WTC11 (cell line): ENCODE results near the gene TNFRSF19. TPM values are rescaled to one million over a fixed set of nuclear protein-coding genes. Genes with fewer than 3 reads are reported as not detected.

Experiments
- ATAC-seq: fragments of 200-7000 bp; cut with Tn5 transposase; 2 replicates; pipeline ENCODE4 v1.10.0; 2021; ENCODE audit warnings: mild to moderate bottlenecking, moderate library complexity
- CTCF ChIA-PET: fragments of 300-600 bp; sonication (Branson Sonifier 250); formaldehyde crosslinking; loops from one replicate; lab custom pipeline; 2021; ENCODE audit warnings: antibody characterized with exemption; lab: Charles Lee
- POLR2A ChIA-PET: fragments of 350-600 bp; sonication (Branson Sonifier 250); formaldehyde crosslinking; loops from one replicate; lab custom pipeline; 2021; ENCODE audit warnings: antibody characterized with exemption; lab: Charles Lee
- DNase-seq: peaks from one replicate; pipeline ENCODE4 v3.0.0; 2021; ENCODE audit warnings: low spot score
- H3K27ac Mint-ChIP-seq: 2 replicates; pipeline ENCODE4 v1.8.0; 2021; ENCODE audit warnings: mixed read lengths
- H3K27me3 Mint-ChIP-seq: 2 replicates; pipeline ENCODE4 v1.8.0; 2021; ENCODE audit warnings: low read depth, mild to moderate bottlenecking, moderate library complexity, mixed read lengths
- H3K36me3 Mint-ChIP-seq: 2 replicates; pipeline ENCODE4 v1.8.0; 2021; ENCODE audit warnings: mixed read lengths
- H3K4me1 Mint-ChIP-seq: 2 replicates; pipeline ENCODE4 v1.8.0; 2022; ENCODE audit warnings: mixed read lengths
- H3K4me3 Mint-ChIP-seq: 2 replicates; pipeline ENCODE4 v1.8.0; 2021; ENCODE audit warnings: mild to moderate bottlenecking, moderate library complexity, mixed read lengths
- H3K9me3 Mint-ChIP-seq: 2 replicates; pipeline ENCODE4 v1.8.0; 2021; ENCODE audit warnings: mixed read lengths
- FOXP1 ChIP-seq: sonication (generic); formaldehyde crosslinking; IDR thresholded peaks from 2 replicates; pipeline ENCODE4 v1.8.0; 2022; ENCODE audit warnings: missing genetic modification reagents, mild to moderate bottlenecking, moderate library complexity, borderline replicate concordance
- GRHL2 ChIP-seq: fragments of 250-450 bp; sonication (Bioruptor Pico); IDR thresholded peaks from 2 replicates; pipeline ENCODE4 v1.8.0; 2022; ENCODE audit warnings: mild to moderate bottlenecking, moderate library complexity; ENCODE audit not compliant: insufficient replicate concordance, severe bottlenecking
- JAZF1 ChIP-seq: fragments of 250-450 bp; sonication (Bioruptor Pico); IDR thresholded peaks from 2 replicates; pipeline ENCODE4 v1.9.0; 2021; ENCODE audit warnings: moderate library complexity, mild to moderate bottlenecking, inconsistent platforms
- MYBL2 ChIP-seq: sonication (generic); formaldehyde crosslinking; IDR thresholded peaks from 2 replicates; pipeline ENCODE4 v1.8.1; 2023; ENCODE audit warnings: mild to moderate bottlenecking, moderate library complexity, missing genetic modification reagents
- OVOL2 ChIP-seq: fragments of 250-450 bp; sonication (Bioruptor Pico); IDR thresholded peaks from 2 replicates; pipeline ENCODE4 v1.9.0; 2021; ENCODE audit warnings: mild to moderate bottlenecking, borderline replicate concordance
- SMAD4 ChIP-seq: sonication (generic); formaldehyde crosslinking; IDR thresholded peaks from 2 replicates; pipeline ENCODE4 v1.8.0; 2022; ENCODE audit warnings: mild to moderate bottlenecking, missing genetic modification reagents
- TEAD4 ChIP-seq: sonication (generic); formaldehyde crosslinking; IDR thresholded peaks from 2 replicates; pipeline ENCODE4 v1.8.0; 2022; ENCODE audit warnings: mild to moderate bottlenecking, missing genetic modification reagents
- TP53 ChIP-seq: sonication (generic); formaldehyde crosslinking; IDR thresholded peaks from 2 replicates; pipeline ENCODE4 v1.8.1; 2023; ENCODE audit warnings: mild to moderate bottlenecking, missing genetic modification reagents
- ZBTB21 ChIP-seq: sonication (generic); formaldehyde crosslinking; IDR thresholded peaks from 2 replicates; pipeline ENCODE4 v1.8.1; 2023; ENCODE audit warnings: mild to moderate bottlenecking, missing genetic modification reagents, borderline replicate concordance
- ZNF121 ChIP-seq: sonication (generic); formaldehyde crosslinking; IDR thresholded peaks from 2 replicates; pipeline ENCODE4 v1.8.0; 2023; ENCODE audit warnings: missing genetic modification reagents
- ZNF423 ChIP-seq: fragments of 250-450 bp; sonication (Bioruptor Pico); IDR thresholded peaks from 2 replicates; pipeline ENCODE4 v2.1.2; 2022; ENCODE audit warnings: mild to moderate bottlenecking, moderate library complexity
- total RNA-seq: library from RNA; stranded (reverse); gene quantifications from 3 replicates; pipeline ENCODE4 v1.2.3, GENCODE V29; 2021
- TF ChIP-seq, protein P1 (sequence below): sonication (generic); formaldehyde crosslinking; IDR thresholded peaks from 2 replicates; pipeline ENCODE4 v1.8.0; 2023; ENCODE audit warnings: missing genetic modification reagents, mild to moderate bottlenecking, borderline replicate concordance
- TF ChIP-seq, protein P2 (sequence below): sonication (generic); formaldehyde crosslinking; IDR thresholded peaks from 2 replicates; pipeline ENCODE4 v1.8.1; 2022; ENCODE audit warnings: mild to moderate bottlenecking, moderate library complexity, missing genetic modification reagents
- TF ChIP-seq, protein P3 (sequence below): sonication (generic); formaldehyde crosslinking; IDR thresholded peaks from 2 replicates; pipeline ENCODE4 v1.8.1; 2023; ENCODE audit warnings: mild to moderate bottlenecking, missing genetic modification reagents, moderate library complexity
- TF ChIP-seq, protein P4 (sequence below): sonication (generic); formaldehyde crosslinking; conservative IDR thresholded peaks from 2 replicates; pipeline ENCODE4 v1.8.1; 2023; ENCODE audit warnings: mild to moderate bottlenecking, low read depth, missing genetic modification reagents, moderate library complexity
- TF ChIP-seq, protein P5 (sequence below): fragments of 250-450 bp; sonication (Bioruptor Pico); IDR thresholded peaks from 2 replicates; pipeline ENCODE4 v1.9.0; 2021; ENCODE audit warnings: mild to moderate bottlenecking
- TF ChIP-seq, protein P6 (sequence below): sonication (generic); formaldehyde crosslinking; IDR thresholded peaks from 2 replicates; pipeline ENCODE4 v1.8.1; 2022; ENCODE audit warnings: mild to moderate bottlenecking, missing genetic modification reagents, moderate library complexity, borderline replicate concordance
- TF ChIP-seq, protein P7 (sequence below): fragments of 250-450 bp; sonication (Bioruptor Pico); IDR thresholded peaks from 2 replicates; pipeline ENCODE4 v1.9.0; 2021; ENCODE audit warnings: moderate library complexity, mild to moderate bottlenecking, inconsistent platforms, borderline replicate concordance
- TF ChIP-seq, protein P8 (sequence below): sonication (generic); formaldehyde crosslinking; IDR thresholded peaks from 2 replicates; pipeline ENCODE4 v1.8.0; 2023; ENCODE audit warnings: mild to moderate bottlenecking, missing genetic modification reagents

TNFRSF19 gene
- total RNA-seq, 1 experiment from 2014 or later = 0.20 TPM

DNA sequence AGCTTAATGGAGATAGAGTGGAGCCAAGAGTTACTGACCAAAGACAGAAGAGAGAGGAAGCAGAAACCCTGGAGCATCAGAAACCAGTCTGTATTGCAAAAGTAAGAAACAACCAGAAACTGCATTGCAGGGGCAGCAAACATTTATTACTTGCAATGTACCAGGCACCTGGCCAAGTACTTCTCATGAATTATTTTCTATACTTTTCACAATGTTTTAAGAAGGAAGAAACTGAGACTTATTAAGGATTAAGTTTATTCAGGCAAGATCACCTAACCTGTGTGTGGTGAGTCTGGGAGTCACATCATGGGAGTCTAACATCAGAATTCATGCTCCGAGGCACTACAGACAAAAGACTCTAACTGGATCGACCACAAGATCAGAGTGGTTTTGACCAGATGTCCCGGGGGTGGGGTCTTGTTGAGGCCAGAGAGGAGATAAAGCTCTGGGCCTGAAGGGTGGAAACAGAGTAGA lies 47.4 kb downstream of the TNFRSF19 start (continued):
- TF ChIP-seq, protein P1, sequence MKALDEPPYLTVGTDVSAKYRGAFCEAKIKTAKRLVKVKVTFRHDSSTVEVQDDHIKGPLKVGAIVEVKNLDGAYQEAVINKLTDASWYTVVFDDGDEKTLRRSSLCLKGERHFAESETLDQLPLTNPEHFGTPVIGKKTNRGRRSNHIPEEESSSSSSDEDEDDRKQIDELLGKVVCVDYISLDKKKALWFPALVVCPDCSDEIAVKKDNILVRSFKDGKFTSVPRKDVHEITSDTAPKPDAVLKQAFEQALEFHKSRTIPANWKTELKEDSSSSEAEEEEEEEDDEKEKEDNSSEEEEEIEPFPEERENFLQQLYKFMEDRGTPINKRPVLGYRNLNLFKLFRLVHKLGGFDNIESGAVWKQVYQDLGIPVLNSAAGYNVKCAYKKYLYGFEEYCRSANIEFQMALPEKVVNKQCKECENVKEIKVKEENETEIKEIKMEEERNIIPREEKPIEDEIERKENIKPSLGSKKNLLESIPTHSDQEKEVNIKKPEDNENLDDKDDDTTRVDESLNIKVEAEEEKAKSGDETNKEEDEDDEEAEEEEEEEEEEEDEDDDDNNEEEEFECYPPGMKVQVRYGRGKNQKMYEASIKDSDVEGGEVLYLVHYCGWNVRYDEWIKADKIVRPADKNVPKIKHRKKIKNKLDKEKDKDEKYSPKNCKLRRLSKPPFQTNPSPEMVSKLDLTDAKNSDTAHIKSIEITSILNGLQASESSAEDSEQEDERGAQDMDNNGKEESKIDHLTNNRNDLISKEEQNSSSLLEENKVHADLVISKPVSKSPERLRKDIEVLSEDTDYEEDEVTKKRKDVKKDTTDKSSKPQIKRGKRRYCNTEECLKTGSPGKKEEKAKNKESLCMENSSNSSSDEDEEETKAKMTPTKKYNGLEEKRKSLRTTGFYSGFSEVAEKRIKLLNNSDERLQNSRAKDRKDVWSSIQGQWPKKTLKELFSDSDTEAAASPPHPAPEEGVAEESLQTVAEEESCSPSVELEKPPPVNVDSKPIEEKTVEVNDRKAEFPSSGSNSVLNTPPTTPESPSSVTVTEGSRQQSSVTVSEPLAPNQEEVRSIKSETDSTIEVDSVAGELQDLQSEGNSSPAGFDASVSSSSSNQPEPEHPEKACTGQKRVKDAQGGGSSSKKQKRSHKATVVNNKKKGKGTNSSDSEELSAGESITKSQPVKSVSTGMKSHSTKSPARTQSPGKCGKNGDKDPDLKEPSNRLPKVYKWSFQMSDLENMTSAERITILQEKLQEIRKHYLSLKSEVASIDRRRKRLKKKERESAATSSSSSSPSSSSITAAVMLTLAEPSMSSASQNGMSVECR (CRISPR knock-in tag) = no peak
- TF ChIP-seq, protein P2, sequence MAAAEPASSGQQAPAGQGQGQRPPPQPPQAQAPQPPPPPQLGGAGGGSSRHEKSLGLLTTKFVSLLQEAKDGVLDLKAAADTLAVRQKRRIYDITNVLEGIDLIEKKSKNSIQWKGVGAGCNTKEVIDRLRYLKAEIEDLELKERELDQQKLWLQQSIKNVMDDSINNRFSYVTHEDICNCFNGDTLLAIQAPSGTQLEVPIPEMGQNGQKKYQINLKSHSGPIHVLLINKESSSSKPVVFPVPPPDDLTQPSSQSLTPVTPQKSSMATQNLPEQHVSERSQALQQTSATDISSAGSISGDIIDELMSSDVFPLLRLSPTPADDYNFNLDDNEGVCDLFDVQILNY (CRISPR knock-in tag) = no peak
- TF ChIP-seq, protein P3, sequence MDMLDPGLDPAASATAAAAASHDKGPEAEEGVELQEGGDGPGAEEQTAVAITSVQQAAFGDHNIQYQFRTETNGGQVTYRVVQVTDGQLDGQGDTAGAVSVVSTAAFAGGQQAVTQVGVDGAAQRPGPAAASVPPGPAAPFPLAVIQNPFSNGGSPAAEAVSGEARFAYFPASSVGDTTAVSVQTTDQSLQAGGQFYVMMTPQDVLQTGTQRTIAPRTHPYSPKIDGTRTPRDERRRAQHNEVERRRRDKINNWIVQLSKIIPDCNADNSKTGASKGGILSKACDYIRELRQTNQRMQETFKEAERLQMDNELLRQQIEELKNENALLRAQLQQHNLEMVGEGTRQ = no peak
- TF ChIP-seq GRHL2 (CRISPR knock-in tag) = no peak

DNA sequence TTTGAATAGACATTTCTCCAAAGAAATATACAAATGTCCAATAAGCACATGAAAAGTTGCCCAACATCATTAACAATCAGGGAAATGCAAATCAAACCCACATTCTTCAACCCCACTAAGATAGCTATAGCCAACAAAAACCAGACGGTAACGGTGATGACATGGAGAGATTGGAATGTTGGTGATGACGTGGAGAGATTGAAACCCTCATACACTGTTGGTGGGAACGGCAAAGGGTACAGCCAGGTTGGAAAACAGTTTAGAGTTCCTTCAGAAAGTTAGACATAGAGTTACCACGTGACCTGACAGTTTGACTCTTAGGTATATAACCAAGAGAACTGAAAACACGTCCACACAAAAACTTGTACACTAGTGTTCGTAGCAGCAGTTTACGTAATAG lies 48.1 kb downstream of the TNFRSF19 start:
- H3K27me3 Mint-ChIP-seq = peaks cover 2% of the 10 kb centered on the region; the same call in 1 of the 2 replicates
- ChIA-PET POLR2A (no interaction called here), CTCF (no interaction called here)
- no peak overlapping the region for H3K4me3 Mint-ChIP-seq
- no peaks in the 10 kb centered on the region for H3K9me3 Mint-ChIP-seq
- H3K27ac Mint-ChIP-seq = no peak overlapping the region
- DNase-seq (no peak), ATAC-seq (0 out of 2 replicates have a peak, but pooled peaks have one; percentile 46)
- H3K36me3 Mint-ChIP-seq = no peaks in the 10 kb centered on the region
- peaks cover 24% of the 10 kb centered on the region for H3K4me1 Mint-ChIP-seq
- TF ChIP-seq, protein P4, sequence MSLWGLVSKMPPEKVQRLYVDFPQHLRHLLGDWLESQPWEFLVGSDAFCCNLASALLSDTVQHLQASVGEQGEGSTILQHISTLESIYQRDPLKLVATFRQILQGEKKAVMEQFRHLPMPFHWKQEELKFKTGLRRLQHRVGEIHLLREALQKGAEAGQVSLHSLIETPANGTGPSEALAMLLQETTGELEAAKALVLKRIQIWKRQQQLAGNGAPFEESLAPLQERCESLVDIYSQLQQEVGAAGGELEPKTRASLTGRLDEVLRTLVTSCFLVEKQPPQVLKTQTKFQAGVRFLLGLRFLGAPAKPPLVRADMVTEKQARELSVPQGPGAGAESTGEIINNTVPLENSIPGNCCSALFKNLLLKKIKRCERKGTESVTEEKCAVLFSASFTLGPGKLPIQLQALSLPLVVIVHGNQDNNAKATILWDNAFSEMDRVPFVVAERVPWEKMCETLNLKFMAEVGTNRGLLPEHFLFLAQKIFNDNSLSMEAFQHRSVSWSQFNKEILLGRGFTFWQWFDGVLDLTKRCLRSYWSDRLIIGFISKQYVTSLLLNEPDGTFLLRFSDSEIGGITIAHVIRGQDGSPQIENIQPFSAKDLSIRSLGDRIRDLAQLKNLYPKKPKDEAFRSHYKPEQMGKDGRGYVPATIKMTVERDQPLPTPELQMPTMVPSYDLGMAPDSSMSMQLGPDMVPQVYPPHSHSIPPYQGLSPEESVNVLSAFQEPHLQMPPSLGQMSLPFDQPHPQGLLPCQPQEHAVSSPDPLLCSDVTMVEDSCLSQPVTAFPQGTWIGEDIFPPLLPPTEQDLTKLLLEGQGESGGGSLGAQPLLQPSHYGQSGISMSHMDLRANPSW (CRISPR knock-in tag) = no peak
- TF ChIP-seq SMAD4 (CRISPR knock-in tag) (no peak), ZNF121 (CRISPR knock-in tag) (no peak), MYBL2 (CRISPR knock-in tag) (no peak), TP53 (CRISPR knock-in tag) (no peak), OVOL2 (CRISPR knock-in tag) (no peak), ZNF423 (CRISPR knock-in tag) (no peak), JAZF1 (CRISPR knock-in tag) (no peak), FOXP1 (CRISPR knock-in tag) (no peak), ZBTB21 (CRISPR knock-in tag) (no peak), TEAD4 (CRISPR knock-in tag) (no peak)
- TF ChIP-seq, protein P5, sequence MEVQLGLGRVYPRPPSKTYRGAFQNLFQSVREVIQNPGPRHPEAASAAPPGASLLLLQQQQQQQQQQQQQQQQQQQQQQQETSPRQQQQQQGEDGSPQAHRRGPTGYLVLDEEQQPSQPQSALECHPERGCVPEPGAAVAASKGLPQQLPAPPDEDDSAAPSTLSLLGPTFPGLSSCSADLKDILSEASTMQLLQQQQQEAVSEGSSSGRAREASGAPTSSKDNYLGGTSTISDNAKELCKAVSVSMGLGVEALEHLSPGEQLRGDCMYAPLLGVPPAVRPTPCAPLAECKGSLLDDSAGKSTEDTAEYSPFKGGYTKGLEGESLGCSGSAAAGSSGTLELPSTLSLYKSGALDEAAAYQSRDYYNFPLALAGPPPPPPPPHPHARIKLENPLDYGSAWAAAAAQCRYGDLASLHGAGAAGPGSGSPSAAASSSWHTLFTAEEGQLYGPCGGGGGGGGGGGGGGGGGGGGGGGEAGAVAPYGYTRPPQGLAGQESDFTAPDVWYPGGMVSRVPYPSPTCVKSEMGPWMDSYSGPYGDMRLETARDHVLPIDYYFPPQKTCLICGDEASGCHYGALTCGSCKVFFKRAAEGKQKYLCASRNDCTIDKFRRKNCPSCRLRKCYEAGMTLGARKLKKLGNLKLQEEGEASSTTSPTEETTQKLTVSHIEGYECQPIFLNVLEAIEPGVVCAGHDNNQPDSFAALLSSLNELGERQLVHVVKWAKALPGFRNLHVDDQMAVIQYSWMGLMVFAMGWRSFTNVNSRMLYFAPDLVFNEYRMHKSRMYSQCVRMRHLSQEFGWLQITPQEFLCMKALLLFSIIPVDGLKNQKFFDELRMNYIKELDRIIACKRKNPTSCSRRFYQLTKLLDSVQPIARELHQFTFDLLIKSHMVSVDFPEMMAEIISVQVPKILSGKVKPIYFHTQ (CRISPR knock-in tag) = no peak
- TF ChIP-seq, protein P6, sequence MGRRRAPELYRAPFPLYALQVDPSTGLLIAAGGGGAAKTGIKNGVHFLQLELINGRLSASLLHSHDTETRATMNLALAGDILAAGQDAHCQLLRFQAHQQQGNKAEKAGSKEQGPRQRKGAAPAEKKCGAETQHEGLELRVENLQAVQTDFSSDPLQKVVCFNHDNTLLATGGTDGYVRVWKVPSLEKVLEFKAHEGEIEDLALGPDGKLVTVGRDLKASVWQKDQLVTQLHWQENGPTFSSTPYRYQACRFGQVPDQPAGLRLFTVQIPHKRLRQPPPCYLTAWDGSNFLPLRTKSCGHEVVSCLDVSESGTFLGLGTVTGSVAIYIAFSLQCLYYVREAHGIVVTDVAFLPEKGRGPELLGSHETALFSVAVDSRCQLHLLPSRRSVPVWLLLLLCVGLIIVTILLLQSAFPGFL (CRISPR knock-in tag) = no peak
- TF ChIP-seq, protein P7, sequence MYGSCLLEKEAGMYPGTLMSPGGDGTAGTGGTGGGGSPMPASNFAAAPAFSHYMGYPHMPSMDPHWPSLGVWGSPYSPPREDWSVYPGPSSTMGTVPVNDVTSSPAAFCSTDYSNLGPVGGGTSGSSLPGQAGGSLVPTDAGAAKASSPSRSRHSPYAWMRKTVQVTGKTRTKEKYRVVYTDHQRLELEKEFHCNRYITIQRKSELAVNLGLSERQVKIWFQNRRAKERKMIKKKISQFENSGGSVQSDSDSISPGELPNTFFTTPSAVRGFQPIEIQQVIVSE (CRISPR knock-in tag) = no peak
- TF ChIP-seq, protein P8, sequence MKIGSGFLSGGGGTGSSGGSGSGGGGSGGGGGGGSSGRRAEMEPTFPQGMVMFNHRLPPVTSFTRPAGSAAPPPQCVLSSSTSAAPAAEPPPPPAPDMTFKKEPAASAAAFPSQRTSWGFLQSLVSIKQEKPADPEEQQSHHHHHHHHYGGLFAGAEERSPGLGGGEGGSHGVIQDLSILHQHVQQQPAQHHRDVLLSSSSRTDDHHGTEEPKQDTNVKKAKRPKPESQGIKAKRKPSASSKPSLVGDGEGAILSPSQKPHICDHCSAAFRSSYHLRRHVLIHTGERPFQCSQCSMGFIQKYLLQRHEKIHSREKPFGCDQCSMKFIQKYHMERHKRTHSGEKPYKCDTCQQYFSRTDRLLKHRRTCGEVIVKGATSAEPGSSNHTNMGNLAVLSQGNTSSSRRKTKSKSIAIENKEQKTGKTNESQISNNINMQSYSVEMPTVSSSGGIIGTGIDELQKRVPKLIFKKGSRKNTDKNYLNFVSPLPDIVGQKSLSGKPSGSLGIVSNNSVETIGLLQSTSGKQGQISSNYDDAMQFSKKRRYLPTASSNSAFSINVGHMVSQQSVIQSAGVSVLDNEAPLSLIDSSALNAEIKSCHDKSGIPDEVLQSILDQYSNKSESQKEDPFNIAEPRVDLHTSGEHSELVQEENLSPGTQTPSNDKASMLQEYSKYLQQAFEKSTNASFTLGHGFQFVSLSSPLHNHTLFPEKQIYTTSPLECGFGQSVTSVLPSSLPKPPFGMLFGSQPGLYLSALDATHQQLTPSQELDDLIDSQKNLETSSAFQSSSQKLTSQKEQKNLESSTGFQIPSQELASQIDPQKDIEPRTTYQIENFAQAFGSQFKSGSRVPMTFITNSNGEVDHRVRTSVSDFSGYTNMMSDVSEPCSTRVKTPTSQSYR = no peak
